Esophagus muscularis mucosa (tissue), 4 donors: ENCODE measurements around the gene KCNJ12. TPM values are rescaled to one million over a fixed set of nuclear protein-coding genes. Genes with fewer than 3 reads are reported as not detected.

Experiments used
- DNase-seq: peaks from one replicate; pipeline ENCODE4 v3.0.0-alpha.2; 2017; ENCODE audit errors: extremely low spot score
- H3K27ac ChIP-seq, 4 donors: fragments of 200-600 bp; sonication (generic); replicated peaks in 1 of 4; 1 replicate in 3 of 4; 2 replicates in 1 of 4; pipeline ENCODE4 v1.5.1; 2016 to 2019; ENCODE audit warnings: mild to moderate bottlenecking in 1 of 4
- H3K27me3 ChIP-seq, 4 donors: fragments of 200-600 bp; sonication (generic); one replicate each; pipeline versions ENCODE4 v1.5.1 to v1.6.0; 2016 to 2019
- H3K36me3 ChIP-seq, 4 donors: fragments of 200-600 bp; sonication (generic); one replicate each; pipeline ENCODE4 v1.5.1; 2016 to 2019
- H3K4me1 ChIP-seq, 4 donors: fragments of 200-600 bp; sonication (generic); one replicate each; pipeline ENCODE4 v1.5.1; 2016 to 2019
- H3K4me3 ChIP-seq, 4 donors: fragments of 200-600 bp; sonication (generic); 1 replicate in 2 of 4; 2 replicates in 2 of 4; pipeline ENCODE4 v1.5.1; 2016 to 2019; ENCODE audit warnings: mild to moderate bottlenecking in 4 of 4, moderate library complexity in 1 of 4
- H3K9me3 ChIP-seq, 4 donors: fragments of 200-600 bp; sonication (generic); 1 replicate in 3 of 4; 2 replicates in 1 of 4; pipeline ENCODE4 v1.5.1; 2016 to 2019
- EP300 ChIP-seq: sonication (generic); formaldehyde crosslinking; IDR thresholded peaks from one replicate; pipeline ENCODE4 v1.6.1; 2017; ENCODE audit warnings: antibody characterized with exemption
- POLR2A ChIP-seq: fragments of 450-650 bp; IDR thresholded peaks from one replicate; pipeline ENCODE4 v1.6.1; 2017; ENCODE audit warnings: antibody characterized with exemption, moderate library complexity, mild to moderate bottlenecking, low read depth
- POLR2AphosphoS5 ChIP-seq, 2 donors: sonication (generic); formaldehyde crosslinking; IDR thresholded peaks; one replicate each; pipeline ENCODE4 v1.6.1; 2017; ENCODE audit warnings: antibody characterized with exemption in 2 of 2
- WGBS: methylation state at CpG from one replicate; pipeline ENCODE4 v1.1.5; 2018; 5-methylcytosine and 5-hydroxymethylcytosine counted together
- intact Hi-C: fragments of 100-400 bp; cut with DNase I; formaldehyde crosslinking; loops from one replicate; pipeline ENCODE4 v1.15.1; 2023
- total RNA-seq, 4 donors: library from RNA; depleted of rRNA; stranded (reverse); fragments of >200 nt; gene quantifications; one replicate each; pipeline versions ENCODE4 v1.1.0 to v1.2.1, GENCODE V29; 2016
- TF ChIP-seq, protein P1 (sequence below), 3 experiments: fragments of 200-600 bp in 2 of 3; fragments of 450-650 bp in 1 of 3; sonication (generic) in 2 of 3; IDR thresholded peaks; one replicate each; pipeline ENCODE4 v1.5.1; 2017 to 2019; ENCODE audit warnings: antibody characterized with exemption in 3 of 3, mild to moderate bottlenecking in 2 of 3, moderate library complexity in 1 of 3

The KCNJ12 gene
- total RNA-seq, 4 donors from 2014 or later, result 0.83 to 2.1 (median 1.5) TPM

DNA sequence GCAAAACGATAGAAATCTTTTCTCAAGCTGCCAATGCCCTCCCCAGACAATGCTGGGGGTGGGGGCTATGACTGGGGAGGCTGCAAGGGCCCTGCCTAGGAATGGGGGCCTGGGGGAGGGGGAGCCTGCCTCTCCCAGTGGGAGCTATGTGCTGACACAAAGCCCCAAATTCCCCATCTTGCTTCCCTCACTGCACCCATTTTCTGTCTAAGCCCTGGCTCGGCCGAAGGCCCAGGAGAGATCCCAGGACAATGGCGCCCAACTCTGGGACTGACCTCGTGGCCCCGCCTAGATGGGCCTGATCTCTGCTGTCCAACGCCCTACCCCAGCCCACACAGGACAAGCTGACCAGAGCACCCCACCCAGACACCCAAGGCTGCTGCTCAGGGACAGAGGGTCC is 11.1 kb upstream of the KCNJ12 start:
- no peak for DNase-seq
- intact Hi-C loops, result no loop called here
- no peaks in the 10 kb centered on the region for H3K9me3 ChIP-seq
- no peak overlapping the region for H3K27ac ChIP-seq
- TF ChIP-seq, protein P1, sequence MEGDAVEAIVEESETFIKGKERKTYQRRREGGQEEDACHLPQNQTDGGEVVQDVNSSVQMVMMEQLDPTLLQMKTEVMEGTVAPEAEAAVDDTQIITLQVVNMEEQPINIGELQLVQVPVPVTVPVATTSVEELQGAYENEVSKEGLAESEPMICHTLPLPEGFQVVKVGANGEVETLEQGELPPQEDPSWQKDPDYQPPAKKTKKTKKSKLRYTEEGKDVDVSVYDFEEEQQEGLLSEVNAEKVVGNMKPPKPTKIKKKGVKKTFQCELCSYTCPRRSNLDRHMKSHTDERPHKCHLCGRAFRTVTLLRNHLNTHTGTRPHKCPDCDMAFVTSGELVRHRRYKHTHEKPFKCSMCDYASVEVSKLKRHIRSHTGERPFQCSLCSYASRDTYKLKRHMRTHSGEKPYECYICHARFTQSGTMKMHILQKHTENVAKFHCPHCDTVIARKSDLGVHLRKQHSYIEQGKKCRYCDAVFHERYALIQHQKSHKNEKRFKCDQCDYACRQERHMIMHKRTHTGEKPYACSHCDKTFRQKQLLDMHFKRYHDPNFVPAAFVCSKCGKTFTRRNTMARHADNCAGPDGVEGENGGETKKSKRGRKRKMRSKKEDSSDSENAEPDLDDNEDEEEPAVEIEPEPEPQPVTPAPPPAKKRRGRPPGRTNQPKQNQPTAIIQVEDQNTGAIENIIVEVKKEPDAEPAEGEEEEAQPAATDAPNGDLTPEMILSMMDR (IDR thresholded peaks at IDR 0.05), result no peak
- TF ChIP-seq POLR2AphosphoS5 (IDR thresholded peaks at IDR 0.05), result no peak
- TF ChIP-seq POLR2A, result no peak
- TF ChIP-seq EP300, result no peak
- H3K27me3 ChIP-seq, result no peaks in the 10 kb centered on the region
- WGBS, result 78% methylated on average over 2 of the region's 7 CpGs
- H3K4me3 ChIP-seq, result no peak overlapping the region
- no peaks in the 10 kb centered on the region for H3K36me3 ChIP-seq
- peaks cover 1 to 12% (median 3%) of the 10 kb centered on the region in 4 donors for H3K4me1 ChIP-seq

DNA sequence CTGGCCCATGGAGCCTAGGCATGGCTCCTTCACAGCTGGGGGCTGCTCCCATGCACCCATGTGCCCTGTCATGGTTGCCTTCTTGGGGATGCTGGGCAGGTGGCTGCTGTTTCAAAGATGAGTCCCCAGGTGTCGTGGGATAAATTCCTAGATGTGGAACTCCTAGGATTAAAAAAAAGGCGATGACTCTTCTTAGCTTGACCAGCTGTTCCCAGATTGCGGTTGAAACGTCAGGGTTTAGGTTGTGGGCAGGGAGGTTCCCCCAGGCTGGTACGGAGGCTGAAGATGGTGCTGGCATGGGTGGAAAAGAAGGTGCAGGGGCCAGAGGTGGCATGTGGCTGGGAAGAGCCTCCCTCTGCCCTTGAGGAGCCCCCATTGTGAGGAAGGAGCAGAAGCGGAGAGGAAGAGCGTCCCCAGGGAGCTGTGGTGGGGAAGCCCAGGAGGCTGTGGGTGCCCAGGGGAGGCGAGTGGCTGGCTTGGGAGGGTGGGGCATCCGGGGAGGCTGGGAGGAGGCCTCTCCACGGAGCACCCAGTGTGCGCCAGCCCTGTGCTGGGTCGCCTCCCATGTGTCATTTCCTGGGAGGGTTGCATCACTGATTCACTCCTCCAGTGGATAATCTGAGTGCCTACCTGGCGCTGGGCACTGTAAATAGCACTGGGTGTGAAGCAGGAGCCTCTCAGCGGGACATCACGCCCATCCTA is 7.5 kb upstream of the KCNJ12 start:
- H3K27ac ChIP-seq, result no peak overlapping the region
- H3K4me1 ChIP-seq, result peaks cover 10 to 23% (median 14%) of the 10 kb centered on the region in 4 donors
- no peaks in the 10 kb centered on the region for H3K9me3 ChIP-seq
- intact Hi-C loops, result no loop called here
- TF ChIP-seq EP300, result no peak
- no peak for TF ChIP-seq POLR2A
- TF ChIP-seq, protein P1 (IDR thresholded peaks at IDR 0.05), result no peak
- no peak for TF ChIP-seq POLR2AphosphoS5 (IDR thresholded peaks at IDR 0.05)
- H3K4me3 ChIP-seq, result no peak overlapping the region
- 90% methylated on average over 13 of the region's 15 CpGs for WGBS
- H3K27me3 ChIP-seq, result no peaks in the 10 kb centered on the region
- no peak for DNase-seq
- H3K36me3 ChIP-seq, result no peaks in the 10 kb centered on the region

DNA sequence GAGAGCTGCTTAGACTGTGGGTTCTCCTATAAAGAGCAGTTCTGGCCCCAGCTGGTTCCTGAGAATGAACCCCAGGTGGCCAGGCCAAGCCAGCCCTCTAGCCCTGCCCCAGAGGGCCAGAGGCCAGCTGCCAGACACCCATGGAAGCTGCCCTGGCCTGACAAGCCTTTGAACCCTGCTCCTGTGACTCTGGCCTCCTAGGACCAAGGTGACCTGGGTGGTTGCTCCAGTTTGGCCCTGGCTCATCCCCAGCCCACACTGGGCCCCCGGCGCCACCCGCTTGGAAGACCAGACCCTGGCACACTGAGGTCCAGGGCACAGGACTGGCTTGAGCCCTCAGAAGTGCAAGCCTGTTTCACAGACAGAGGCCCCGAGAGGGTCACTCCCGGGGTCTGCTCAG is 6.8 kb upstream of the KCNJ12 start:
- Histone ChIP-seq H3K36me3 (no peaks in the 10 kb centered on the region), H3K27me3 (no peaks in the 10 kb centered on the region), H3K4me1 (peaks cover 10 to 23% (median 14%) of the 10 kb centered on the region in 4 donors), H3K4me3 (no peak overlapping the region), H3K27ac (no peak overlapping the region), H3K9me3 (no peaks in the 10 kb centered on the region)
- 100% methylated on average over 5 of the region's 5 CpGs for WGBS
- DNase-seq, result no peak
- intact Hi-C loops, result no loop called here
- TF ChIP-seq EP300 (no peak), POLR2AphosphoS5 (IDR thresholded peaks at IDR 0.05) (no peak), POLR2A (no peak)
- TF ChIP-seq, protein P1 (IDR thresholded peaks at IDR 0.05), result no peak

DNA sequence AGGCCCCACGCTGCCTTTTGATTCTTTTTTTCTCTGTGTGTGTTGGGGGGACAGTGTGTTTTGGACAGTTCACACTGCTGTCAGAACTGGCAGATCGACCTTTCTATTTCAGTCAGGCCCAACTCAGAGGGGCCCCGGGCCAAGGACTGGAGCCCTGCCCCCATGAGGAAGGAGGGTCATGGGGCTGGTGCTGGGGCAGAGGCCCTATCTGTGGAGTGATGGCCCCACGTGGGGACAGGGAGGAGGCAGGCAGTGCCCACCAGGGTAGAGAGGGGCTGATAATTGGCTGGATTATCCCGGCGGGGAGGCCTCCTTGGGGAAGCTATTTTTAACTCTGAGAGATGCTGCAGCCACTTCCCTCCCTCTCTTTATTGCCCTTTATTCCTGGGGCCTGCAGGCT is 5.7 kb upstream of the KCNJ12 start:
- Histone ChIP-seq H3K4me1 (peaks cover 10 to 23% (median 15%) of the 10 kb centered on the region in 4 donors), H3K27me3 (peaks cover 0 to 6% (median 0%) of the 10 kb centered on the region in 4 donors), H3K4me3 (no peak overlapping the region), H3K9me3 (no peaks in the 10 kb centered on the region), H3K36me3 (no peaks in the 10 kb centered on the region), H3K27ac (no peak overlapping the region)
- intact Hi-C loops, result no loop called here
- 9% methylated on average over 6 of the region's 6 CpGs for whole genome bisulfite sequencing
- no peak for TF ChIP-seq POLR2AphosphoS5 (IDR thresholded peaks at IDR 0.05)
- TF ChIP-seq EP300, result no peak
- no peak for TF ChIP-seq POLR2A
- TF ChIP-seq, protein P1 (IDR thresholded peaks at IDR 0.05), result no peak
- no peak for DNase-seq
